Renal cortex interstitium (tissue), 15 donors: ENCODE data around the gene SCN3B. TPM values are rescaled to one million over a fixed set of nuclear protein-coding genes. Genes with fewer than 3 reads are reported as not detected.
A peak's percentile ranks its signal among the peaks of the same experiment; 100 is the strongest.

ENCODE experiments used
- DNase-seq, 11 donors: peaks; one replicate each; pipeline ENCODE4 v3.0.0-alpha.2; 2013; ENCODE audit warnings: low read depth in 9 of 11, low spot score in 4 of 11; ENCODE audit errors: extremely low read depth in 1 of 11
- long read RNA-seq, 16 experiments: transcript quantifications; one replicate each; lab custom pipeline, GENCODE V29; 2026
- polyA plus RNA-seq, 3 donors: library from polyadenylated mRNA; unstranded; fragments of 120-200 nt; gene quantifications; one replicate each; pipeline ENCODE4 v1.2.1, GENCODE V29; 2013; ENCODE audit not compliant: insufficient read length in 3 of 3

The SCN3B gene, protein sequence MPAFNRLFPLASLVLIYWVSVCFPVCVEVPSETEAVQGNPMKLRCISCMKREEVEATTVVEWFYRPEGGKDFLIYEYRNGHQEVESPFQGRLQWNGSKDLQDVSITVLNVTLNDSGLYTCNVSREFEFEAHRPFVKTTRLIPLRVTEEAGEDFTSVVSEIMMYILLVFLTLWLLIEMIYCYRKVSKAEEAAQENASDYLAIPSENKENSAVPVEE
- polyA plus RNA-seq, result 1 to 10 TPM; 1.3 to 2.5 (median 1.7) TPM
- long read RNA-seq, donor 1, result 0 reads
- long read RNA-seq, donor 2, full-length matches to known transcripts, result 1 of 1 reads
- long read RNA-seq, donor 2, partial matches to known transcripts, result 0 of 1 reads
- long read RNA-seq, donor 2, other reads (novel, unspliced or antisense), result 0 of 1 reads
- long read RNA-seq, donor 3, result 0 reads
- long read RNA-seq, donor 4, result 0 reads
- long read RNA-seq, donor 5, result 0 reads
- long read RNA-seq, donor 6, result 0 reads
- long read RNA-seq, donor 7, result 0 reads
- long read RNA-seq, donor 8, result 0 reads
- long read RNA-seq, donor 9, full-length matches to known transcripts, result 1 of 1 reads
- long read RNA-seq, donor 9, partial matches to known transcripts, result 0 of 1 reads
- long read RNA-seq, donor 9, other reads (novel, unspliced or antisense), result 0 of 1 reads
- long read RNA-seq, donor 10, full-length matches to known transcripts, result 1 of 1 reads
- long read RNA-seq, donor 10, partial matches to known transcripts, result 0 of 1 reads
- long read RNA-seq, donor 10, other reads (novel, unspliced or antisense), result 0 of 1 reads
- long read RNA-seq, donor 11, result 0 reads
- long read RNA-seq, donor 12, result 0 reads
- long read RNA-seq, donor 13, result 0 reads
- long read RNA-seq, donor 14, result 0 reads
- long read RNA-seq, donor 15, result 0 reads
- long read RNA-seq, donor 16, result 0 reads

GRCh38 chr11:123654566-123655081 is at the start of gene SCN3B:
SCN3B (minus strand) TSS chr11:123654624; CDS start chr11:123653801, 823 bp downstream.
- DNase-seq, result peak in 10 of 11 donors; percentile 64 to 77 (median 74)

- DNase-seq, result no peak
Measured at GRCh38 chr11:123702696-123703095, 48.3 kb upstream of the SCN3B start.

DNA sequence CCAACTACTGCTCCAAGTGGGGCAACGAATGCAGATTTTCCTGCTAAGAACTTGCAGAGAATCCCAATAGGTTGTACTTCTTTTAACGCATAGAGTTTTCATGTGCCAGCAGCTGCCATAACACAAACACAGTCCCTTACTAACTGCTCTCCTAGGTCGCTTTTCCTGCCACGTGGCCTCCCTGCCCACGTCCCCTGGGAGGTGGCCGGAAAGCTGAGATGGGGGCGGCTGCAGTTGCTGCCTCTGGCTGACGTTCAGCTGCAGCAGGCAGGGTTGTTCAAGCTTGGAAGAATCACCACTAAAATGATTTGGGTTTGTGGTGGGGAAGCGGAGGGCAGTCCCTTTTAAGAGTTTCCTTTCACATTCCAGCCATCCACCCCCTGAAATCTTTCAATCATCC is 47.7 kb upstream of the SCN3B start:
- DNase-seq, result peak in 4 of 11 donors; percentile 7 to 18 (median 15)

- no peak for DNase-seq
Measured at GRCh38 chr11:123700772-123701171, 46.3 kb upstream of the SCN3B start.

DNA sequence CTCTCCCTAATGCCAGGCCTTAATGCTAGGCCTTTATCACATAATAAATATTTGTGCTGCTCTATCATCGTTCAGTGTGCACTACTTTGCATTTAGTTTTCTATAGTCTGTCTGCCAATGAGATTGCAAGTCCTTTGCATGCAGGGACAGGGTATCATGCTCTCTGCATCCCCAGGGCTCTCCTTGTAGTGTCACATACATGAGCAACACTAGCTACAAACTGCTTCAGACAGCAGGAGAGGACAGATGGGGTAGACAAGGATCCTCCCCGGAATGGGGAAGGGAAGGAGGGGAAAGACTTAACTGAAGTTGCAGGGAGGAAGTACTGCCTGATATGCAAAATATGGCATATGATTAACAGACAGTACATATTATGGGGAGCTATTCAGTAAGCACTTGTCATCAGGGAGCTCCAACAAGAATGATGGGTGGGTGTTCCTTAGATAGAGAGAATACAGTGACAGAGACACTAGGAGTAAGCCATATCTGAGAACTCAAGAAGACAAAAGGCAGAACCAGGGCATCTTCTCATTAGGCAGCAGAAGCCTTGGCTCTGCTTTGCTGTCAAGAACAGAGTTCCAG is 44.2 kb upstream of the SCN3B start:
- DNase-seq, result no peak

DNA sequence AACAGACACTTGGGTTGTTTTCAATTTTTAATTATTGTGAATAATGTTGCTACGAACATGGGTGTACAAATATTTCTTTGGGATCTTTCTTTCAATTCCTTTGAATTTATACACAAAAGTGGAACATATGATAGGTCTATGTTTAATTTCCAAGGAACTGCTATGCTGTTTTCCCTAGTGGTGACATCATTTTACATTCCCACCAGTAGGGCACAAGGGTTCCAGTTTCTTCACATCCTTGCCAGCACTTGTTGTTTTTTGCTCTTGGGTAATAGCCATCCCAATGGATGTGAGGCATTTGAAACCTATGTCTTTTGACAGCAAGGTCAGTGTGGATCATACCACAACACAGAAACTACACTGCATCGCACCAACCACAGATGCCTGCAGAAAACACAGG is 41.8 kb upstream of the SCN3B start:
- no peak for DNase-seq

- no peak for DNase-seq
Measured at GRCh38 chr11:123695231-123695630, 40.8 kb upstream of the SCN3B start.

GRCh38 chr11:123694551-123694950 is 40.1 kb upstream of the SCN3B start:
- no peak for DNase-seq

DNA sequence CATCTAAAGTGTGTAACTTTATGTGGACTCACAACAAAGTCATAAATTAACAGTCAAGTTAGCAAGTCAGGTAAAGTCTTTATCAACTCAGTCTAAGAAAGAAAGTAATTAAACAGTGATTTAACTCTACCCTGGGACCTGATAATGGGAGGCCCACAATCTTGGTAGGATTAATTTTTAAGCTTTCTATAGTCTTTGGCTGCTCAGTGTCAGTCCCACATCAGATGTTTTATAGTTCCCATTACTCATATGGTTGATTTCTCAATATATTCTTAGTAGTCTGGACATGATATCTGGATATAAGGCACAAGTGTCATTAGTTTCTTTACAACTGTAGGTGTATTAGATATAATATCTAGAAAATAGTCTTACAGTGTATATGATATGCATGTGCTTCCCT is 38.5 kb upstream of the SCN3B start:
- DNase-seq, result no peak

DNA sequence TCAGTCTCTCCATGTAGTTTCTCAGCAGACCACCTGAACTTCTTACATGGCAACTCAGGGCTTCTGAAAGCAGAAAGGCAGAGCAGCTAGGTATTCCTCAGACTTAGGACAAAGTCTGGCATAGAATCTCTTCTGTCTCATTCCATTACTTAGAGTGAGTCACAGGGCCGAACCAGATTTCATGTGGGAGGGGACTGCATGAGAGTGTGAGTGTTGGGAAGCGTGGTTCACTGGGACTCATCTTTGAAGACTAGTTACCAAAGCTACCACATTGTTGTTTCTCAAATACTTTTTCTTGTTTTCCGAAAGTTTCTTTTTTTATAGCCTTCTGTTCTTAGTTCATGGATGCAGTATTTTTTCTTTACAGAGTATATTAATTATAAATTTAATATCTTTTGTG is 36.1 kb upstream of the SCN3B start:
- DNase-seq, result no peak

GRCh38 chr11:123684601-123685000 is 30.2 kb upstream of the SCN3B start:
- DNase-seq, result no peak

- no peak for DNase-seq
Measured at GRCh38 chr11:123683428-123684170, 29.2 kb upstream of the SCN3B start.

DNA sequence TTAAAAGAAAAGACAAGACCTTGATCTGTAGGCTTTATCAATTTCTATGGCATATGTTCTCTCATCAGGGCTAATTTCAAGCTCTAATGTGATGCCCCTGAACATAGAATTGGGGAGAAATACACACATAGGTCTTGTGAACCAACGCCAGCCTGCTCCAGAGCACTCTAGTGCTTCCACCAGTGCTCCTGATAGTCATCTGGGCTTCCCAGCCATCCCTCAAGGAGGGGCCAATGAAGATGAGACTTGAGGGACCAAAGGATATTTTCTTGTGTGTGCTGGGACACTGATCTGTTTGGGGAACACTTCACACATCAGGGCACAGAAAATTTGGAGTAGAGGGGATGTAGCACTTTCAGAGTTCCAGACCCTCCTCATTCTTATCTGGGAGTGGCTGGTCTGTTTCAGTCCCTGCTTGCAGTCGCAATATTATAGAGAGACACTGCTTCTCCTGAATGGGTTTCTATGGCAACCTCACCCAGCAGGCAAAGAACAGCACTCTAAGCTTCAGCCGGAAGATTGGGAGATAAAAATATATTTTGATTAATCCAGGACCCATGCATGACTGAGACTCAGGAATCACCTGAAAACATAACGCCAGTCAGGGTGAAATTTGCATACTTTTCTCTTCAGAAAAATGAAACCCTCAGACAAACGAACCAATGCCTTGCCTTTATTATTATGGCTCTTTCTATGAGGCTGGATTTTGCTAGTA is 28.4 kb upstream of the SCN3B start:
- DNase-seq, result peak in 1 of 11 donors; percentile 35

DNA sequence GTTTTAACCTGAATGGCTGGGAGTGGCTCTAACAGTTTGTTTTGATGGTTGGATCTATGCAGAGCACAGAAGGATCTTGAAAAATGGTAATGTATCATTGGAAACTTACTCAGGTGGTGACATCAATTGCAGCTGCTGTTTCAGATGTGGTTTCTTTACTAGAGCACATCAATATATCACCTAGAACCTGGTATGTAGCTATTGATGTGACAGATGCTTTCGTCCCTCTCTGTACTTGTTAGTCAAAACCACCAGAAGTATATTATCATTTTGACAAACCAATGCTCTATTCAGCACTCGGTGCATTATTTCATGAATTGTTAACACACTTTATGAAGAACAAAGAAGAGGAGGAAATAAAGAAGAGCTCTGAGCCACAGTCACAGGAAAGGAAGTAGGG is 26.6 kb upstream of the SCN3B start:
- no peak for DNase-seq

GRCh38 chr11:123678246-123678645 is 23.8 kb upstream of the SCN3B start:
- DNase-seq, result no peak

GRCh38 chr11:123677510-123677909 is 23.1 kb upstream of the SCN3B start:
- no peak for DNase-seq

DNA sequence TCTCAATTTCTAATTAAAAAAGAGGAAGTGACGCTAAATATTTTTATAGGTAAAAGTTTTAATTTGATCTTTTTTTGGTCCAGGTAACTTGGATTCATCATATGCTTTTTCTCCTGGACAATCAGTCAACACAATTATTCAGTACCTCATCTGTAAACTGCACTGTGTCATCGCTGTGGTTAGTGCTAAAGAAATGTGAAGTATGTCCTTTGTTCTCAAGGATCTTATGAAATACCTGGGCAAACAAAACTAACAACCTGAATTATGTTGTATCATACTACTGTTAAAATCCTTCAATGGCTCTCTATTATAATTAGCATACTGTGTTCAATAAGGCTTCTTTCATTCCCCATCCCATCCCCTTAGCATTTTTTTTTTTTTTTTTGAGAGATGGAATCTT is 19.9 kb upstream of the SCN3B start:
- DNase-seq, result no peak

DNA sequence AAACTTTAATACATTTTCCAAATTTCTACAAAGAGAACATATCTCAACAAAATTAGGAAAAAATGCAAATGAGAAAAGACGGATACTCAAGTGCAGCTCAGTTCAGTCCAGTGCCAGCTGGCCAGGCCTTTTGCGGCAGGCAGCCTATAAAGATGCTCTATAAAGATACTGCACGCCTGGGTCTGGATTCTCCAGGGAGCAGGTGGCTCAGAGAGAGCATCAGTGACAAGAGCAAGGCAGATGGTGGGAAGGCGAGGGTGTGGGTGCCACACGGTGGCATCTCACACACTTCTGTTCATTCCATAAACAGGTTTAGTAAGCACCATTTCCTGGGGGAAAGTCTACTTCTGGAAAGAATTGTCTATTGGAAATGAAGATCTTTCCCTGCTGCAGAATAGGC is 18.1 kb upstream of the SCN3B start:
- no peak for DNase-seq
